ENCODE results near the gene ACAA1.

The ACAA1 gene

GRCh38 chr3:38168151-38169026 is 31.5 kb upstream of the ACAA1 start:
- no peak for TF ChIP-seq CTCF (IDR thresholded peaks at IDR 0.05; ENCODE audit: control insufficient read depth, insufficient read depth, low read depth, low read length, missing control alignments)
- peak overlapping the region; percentile 13 for H3K4me3 ChIP-seq (ENCODE audit: control insufficient read depth, low read depth, low read length)
- DNase-seq (ENCODE audit: low read depth), result no peak

DNA sequence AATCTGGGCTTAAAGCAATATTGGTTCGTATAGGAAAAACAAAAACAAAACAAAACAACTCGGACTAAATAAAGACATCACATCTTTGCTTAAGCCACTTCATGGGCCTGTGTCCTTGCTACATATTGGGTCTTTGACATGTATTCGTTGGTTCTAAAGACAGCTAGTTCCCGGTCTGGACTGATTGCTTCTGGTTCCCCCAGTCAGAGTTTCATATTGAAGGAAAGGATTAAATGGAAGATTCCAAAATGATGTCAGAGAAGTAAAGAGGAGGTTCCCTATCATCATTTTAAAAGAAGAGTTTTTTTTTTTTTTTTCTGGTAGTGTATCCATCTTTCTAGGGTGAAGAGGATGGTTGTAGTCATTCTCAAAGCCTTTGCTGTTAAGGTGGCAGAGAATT is 30.7 kb upstream of the ACAA1 start:
- no peak for TF ChIP-seq CTCF (IDR thresholded peaks at IDR 0.05; ENCODE audit: control insufficient read depth, insufficient read depth, low read depth, low read length, missing control alignments)
- no peak for DNase-seq (ENCODE audit: low read depth)
- H3K4me3 ChIP-seq (ENCODE audit: control insufficient read depth, low read depth, low read length), result no peak overlapping the region

- no peak for TF ChIP-seq CTCF (IDR thresholded peaks at IDR 0.05; ENCODE audit: control insufficient read depth, insufficient read depth, low read depth, low read length, missing control alignments)
- DNase-seq (ENCODE audit: low read depth), result no peak
- H3K4me3 ChIP-seq (ENCODE audit: control insufficient read depth, low read depth, low read length), result peak overlapping the region; percentile 91
Measured at GRCh38 chr3:38165722-38166387, 28.9 kb upstream of the ACAA1 start.

DNA sequence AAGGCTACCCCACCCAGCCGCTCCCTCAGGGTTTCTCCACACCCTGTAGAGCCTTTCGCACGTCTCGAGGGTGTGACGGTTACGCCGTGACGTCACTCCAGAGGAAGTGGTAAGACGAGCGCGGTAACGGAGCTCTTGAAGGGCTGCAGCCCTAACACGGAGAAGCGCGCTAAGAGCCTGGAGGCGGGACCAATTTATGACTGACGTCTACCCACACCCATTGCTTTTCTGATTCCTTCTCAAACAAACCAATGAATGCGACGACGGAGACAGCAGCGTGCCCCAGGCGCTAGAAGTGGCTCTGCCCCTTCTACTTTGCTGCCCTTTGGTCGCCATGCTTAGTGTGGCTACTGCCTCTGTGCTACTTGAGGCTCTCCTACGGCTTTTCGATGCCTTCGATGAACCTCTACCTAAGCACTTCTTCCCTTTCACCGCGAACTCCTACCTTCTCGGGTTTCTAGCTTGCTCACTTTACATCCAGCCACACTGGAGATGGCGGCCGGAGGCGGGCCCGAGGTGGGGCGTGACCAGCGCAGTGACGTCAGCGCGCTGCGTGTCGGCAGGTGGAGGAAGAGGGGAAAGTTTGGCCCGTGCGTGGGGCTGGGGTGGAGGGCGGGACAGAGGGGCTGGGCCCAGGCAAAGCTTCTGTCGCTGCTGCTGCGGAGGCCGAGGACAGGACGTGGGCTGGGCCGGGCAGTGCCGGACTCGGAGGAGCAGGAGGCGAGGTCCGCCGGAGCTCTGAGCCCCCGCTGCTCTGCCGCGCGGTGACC is 28.2 kb upstream of the ACAA1 start, which contains the start of gene OXSR1:
Gene OXSR1, plus strand, starts transcription at position 586 of the 770 bp plus-strand sequence. CDS start 340 bp downstream, outside the sequence.
- TF ChIP-seq CTCF (IDR thresholded peaks at IDR 0.05; ENCODE audit: control insufficient read depth, insufficient read depth, low read depth, low read length, missing control alignments), result no peak
- peak within 1 kb of the TSS; percentile 91 for H3K4me3 ChIP-seq (ENCODE audit: control insufficient read depth, low read depth, low read length)

DNA sequence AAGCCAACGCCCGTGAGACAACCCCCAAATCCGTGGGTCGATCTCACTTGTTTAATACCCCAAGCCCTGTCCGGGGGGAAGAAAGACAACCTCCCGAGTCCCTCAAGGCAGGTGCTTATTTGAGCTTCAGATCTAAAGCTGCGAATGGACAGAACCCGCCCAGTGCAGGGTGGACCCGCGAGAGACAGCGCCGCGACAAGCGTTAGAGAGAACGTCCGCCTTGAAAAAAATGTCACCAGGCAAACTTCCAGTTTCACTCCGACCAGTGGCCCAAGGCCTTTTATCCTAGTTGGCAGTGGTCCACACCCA is 27.7 kb upstream of the ACAA1 start:
- H3K4me3 ChIP-seq (ENCODE audit: control insufficient read depth, low read depth, low read length), result peak overlapping the region; percentile 91
- no peak for DNase-seq (ENCODE audit: low read depth)
- TF ChIP-seq CTCF (IDR thresholded peaks at IDR 0.05; ENCODE audit: control insufficient read depth, insufficient read depth, low read depth, low read length, missing control alignments), result no peak

More for the DNA sequence above, 28.2 kb upstream of the ACAA1 start, which contains the start of gene OXSR1:
- DNase-seq (ENCODE audit: low read depth), result peak; percentile 99

- H3K4me3 ChIP-seq (ENCODE audit: control insufficient read depth, low read depth, low read length), result peak overlapping the region; percentile 91
- TF ChIP-seq CTCF (IDR thresholded peaks at IDR 0.05; ENCODE audit: control insufficient read depth, insufficient read depth, low read depth, low read length, missing control alignments), result no peak
- DNase-seq (ENCODE audit: low read depth), result no peak
Measured at GRCh38 chr3:38163841-38164642, 27.1 kb upstream of the ACAA1 start.

Data from AG09309 (cell line).